Placental epithelial cell (primary cell): ENCODE data around the gene PLD6. TPM values are rescaled to one million over a fixed set of nuclear protein-coding genes. Genes with fewer than 3 reads are reported as not detected.

Experiments
- small RNA-seq: library from RNA; depleted of rRNA; stranded (forward); fragments of <200 nt; gene quantifications from one replicate; pipeline ENCODE3, GENCODE V24; 2012
- total RNA-seq: library from RNA; depleted of rRNA; stranded (reverse); fragments of >200 nt; gene quantifications from 2 replicates; pipeline ENCODE4 v1.2.3, GENCODE V29; 2012

The PLD6 gene, protein sequence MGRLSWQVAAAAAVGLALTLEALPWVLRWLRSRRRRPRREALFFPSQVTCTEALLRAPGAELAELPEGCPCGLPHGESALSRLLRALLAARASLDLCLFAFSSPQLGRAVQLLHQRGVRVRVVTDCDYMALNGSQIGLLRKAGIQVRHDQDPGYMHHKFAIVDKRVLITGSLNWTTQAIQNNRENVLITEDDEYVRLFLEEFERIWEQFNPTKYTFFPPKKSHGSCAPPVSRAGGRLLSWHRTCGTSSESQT
- total RNA-seq, result 0.39 and 1.6 TPM in 2 replicates

DNA sequence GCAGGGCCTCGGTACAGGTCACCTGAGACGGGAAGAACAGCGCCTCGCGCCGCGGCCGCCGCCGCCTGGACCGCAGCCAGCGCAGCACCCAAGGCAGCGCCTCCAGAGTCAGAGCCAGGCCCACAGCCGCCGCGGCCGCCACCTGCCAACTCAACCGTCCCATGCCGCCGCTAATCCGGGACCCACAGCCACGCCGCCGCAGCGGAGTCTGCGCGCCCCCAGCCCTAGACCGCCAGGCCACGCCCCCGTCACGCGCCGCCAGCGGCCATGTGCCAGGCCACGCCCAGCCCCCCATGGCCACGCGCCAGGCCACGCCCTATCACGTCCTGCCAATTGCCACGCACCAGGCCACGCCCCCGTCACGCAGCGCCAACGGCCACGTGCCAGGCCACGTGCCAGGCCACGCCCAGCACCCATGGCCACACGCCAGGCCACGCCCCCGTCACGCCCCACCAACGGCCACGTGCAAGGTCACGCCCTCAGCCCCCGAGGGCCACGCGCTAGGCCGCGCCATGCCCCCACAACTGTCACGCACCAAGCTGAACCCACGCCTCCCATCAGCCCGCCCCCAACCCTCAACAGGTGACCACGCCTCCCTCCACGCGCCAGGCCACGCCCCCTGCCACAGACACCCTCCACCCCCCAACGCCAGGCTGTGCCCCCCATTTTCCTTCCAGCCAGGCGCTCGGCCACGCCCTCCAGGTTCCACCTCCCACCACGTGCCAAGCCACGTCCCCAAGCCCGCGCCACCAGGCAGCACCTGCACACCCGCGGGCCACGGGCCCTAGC lies at the start of gene PLD6:
PLD6 (minus strand) TSS at position 210 of the 789 bp plus-strand sequence; CDS start at position 163, 47 bp downstream.

DNA sequence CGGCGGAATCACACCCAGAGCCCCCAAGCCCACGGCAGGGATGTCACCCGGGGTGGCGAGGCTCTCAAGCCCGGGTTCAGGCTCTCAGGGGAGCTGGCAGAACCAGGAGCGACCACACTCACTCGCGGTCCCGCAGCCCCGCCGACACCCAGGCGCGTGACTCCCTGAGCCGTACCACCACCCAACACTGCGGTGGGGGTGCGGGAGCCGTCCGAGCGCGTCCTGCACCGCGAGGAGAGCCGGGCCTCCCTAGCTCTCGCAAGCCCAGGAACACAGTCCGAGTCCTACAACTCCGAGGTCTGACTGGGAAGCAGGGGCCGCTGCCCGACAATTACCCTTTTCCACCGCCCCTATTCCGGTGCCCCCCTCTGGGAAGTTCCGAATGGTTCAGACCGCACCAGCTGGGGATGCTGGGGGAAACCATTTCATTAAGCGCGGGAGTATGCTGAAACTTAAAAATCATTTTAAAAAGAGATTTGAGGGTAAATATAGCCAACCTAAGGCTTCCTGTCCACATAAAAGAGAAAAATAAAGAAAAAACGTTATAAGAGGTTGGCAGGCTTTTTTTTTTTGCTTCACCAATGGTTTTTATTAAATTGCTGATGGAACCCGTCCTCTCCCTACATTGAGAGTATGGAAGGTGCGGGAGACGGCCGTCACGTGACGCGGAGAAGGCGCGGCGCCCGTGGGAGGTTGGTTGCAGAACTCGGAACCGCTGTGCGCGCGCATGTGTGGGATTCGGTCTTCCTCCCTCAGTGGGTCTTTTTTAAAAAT lies 31.1 kb upstream of the PLD6 start, which contains the start of gene FLCN:
FLCN (minus strand) TSS at position 143 of the 774 bp plus-strand sequence. CDS start 9,031 bp downstream, outside the sequence.

Small RNAs within 50 kb of the gene (small RNA-seq; reads per million reads assigned to genes)
- 0.12 reads per million for gene RNU6-767P

Other genes starting within 250 kb of the PLD6 start
- not detected in 2 replicates for gene TNFRSF13B, start 234.2 kb downstream of the PLD6 start, total RNA-seq
- 268 and 290 TPM in 2 replicates for gene MPRIP, start 163.9 kb downstream of the PLD6 start, total RNA-seq
- 55.7 and 57.5 TPM in 2 replicates for gene FLCN, start 30.8 kb upstream of the PLD6 start, total RNA-seq
- 47.5 and 82.9 TPM in 2 replicates for gene COPS3, start 74.9 kb upstream of the PLD6 start, total RNA-seq
- gene NT5M, start 97.0 kb upstream of the PLD6 start, total RNA-seq, result 1.3 and 2.4 TPM in 2 replicates